ENCODE results near the gene BBOF1.

DNA sequence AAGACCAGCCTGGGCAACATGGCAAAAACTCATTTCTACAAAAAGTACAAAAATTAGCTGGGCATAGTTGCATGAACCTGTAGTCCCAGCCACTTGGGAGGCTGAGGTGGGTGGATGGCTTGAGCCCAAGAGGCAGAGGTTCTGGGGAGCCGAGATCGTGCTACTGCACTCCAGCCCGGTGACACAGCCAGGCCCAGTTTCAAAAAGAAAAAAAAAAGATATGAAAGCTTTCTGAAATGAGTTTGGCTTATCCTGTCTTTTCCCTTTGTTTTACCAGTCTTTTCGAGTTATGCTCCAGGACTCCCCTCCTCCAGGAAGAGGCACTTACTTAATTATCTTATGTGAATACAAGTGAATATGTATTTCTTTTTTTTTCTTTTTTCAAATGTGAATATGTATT, 3.2 kb downstream of the BBOF1 start:
- TF ChIP-seq, protein P1, sequence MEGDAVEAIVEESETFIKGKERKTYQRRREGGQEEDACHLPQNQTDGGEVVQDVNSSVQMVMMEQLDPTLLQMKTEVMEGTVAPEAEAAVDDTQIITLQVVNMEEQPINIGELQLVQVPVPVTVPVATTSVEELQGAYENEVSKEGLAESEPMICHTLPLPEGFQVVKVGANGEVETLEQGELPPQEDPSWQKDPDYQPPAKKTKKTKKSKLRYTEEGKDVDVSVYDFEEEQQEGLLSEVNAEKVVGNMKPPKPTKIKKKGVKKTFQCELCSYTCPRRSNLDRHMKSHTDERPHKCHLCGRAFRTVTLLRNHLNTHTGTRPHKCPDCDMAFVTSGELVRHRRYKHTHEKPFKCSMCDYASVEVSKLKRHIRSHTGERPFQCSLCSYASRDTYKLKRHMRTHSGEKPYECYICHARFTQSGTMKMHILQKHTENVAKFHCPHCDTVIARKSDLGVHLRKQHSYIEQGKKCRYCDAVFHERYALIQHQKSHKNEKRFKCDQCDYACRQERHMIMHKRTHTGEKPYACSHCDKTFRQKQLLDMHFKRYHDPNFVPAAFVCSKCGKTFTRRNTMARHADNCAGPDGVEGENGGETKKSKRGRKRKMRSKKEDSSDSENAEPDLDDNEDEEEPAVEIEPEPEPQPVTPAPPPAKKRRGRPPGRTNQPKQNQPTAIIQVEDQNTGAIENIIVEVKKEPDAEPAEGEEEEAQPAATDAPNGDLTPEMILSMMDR (IDR thresholded peaks at IDR 0.05): no peak
- TF ChIP-seq POLR2A (IDR thresholded peaks at IDR 0.05) (no peak), POLR2AphosphoS5 (IDR thresholded peaks at IDR 0.05; ENCODE audit: insufficient read depth in 1 of 2, low read depth in 1 of 2) (no peak)
